ENCODE results near the gene NAALADL2.

DNA sequence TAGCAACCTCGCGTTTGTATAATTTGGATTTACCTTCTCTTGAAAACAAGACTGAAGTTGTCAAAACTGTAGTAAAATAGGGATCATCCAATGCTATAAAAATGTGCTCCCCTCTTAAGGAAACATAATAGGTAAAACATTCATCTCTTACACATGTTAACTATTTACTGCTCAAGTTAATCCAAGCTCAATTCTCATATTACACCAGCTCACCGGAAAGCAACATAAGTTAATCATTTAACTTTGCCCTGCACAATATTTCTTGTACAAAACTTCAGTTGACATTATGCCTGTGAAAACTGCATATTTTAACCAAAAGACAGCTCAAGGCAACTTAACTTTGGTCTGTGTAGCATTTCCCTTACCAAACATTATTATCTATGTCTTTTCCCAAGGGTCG is 634.2 kb downstream of the NAALADL2 start:
- TF ChIP-seq CTCF (IDR thresholded peaks at IDR 0.05; ENCODE audit: extremely low read depth in 1 of 2, insufficient read depth in 1 of 2, low read depth in 1 of 2, low read length in 2 of 2) = no peak
- no peak for TF ChIP-seq POLR2A (IDR thresholded peaks at IDR 0.05; ENCODE audit: low read depth, low read length)
- no peak for TF ChIP-seq EZH2 (IDR thresholded peaks at IDR 0.05; ENCODE audit: borderline replicate concordance, low read depth, low read length, severe bottlenecking)
- no peak for TF ChIP-seq MAX (IDR thresholded peaks at IDR 0.05; ENCODE audit: insufficient read depth, insufficient read length)
- no peak for TF ChIP-seq MYC (IDR thresholded peaks at IDR 0.05; ENCODE audit: low read depth, low read length)
- TF ChIP-seq POLR2AphosphoS5 (IDR thresholded peaks at IDR 0.05; ENCODE audit: insufficient read depth, low read depth, low read length) = no peak
- no peak for TF ChIP-seq JUN (IDR thresholded peaks at IDR 0.05; ENCODE audit: borderline replicate concordance, insufficient read depth, insufficient read length, low read depth)
- no peak for TF ChIP-seq FOS (IDR thresholded peaks at IDR 0.05; ENCODE audit: borderline replicate concordance, insufficient read depth, low read length)

Measured in endothelial cell of umbilical vein (primary cell).